HepG2 (cell line): ENCODE results near the gene STX4. TPM values are rescaled to one million over a fixed set of nuclear protein-coding genes. Genes with fewer than 3 reads are reported as not detected.
A peak's percentile ranks its signal among the peaks of the same experiment; 100 is the strongest.

ENCODE experiments used
- ARNT ChIP-seq: fragments of 450-650 bp; IDR thresholded peaks from 2 replicates; pipeline ENCODE4 v1.6.1; 2017
- CEBPB ChIP-seq: IDR thresholded peaks from 2 replicates; pipeline ENCODE4 v1.6.1; 2011; ENCODE audit warnings: low read depth, low read length, improper control_type of control experiment, borderline replicate concordance
- FLYWCH1 ChIP-seq: sonication (generic); formaldehyde crosslinking; IDR thresholded peaks from 2 replicates; pipeline ENCODE4 v1.8.1; 2023; ENCODE audit warnings: mild to moderate bottlenecking, missing genetic modification reagents
- HDAC1 ChIP-seq: sonication (generic); formaldehyde crosslinking; IDR thresholded peaks from 2 replicates; pipeline ENCODE4 v1.5.1; 2020; ENCODE audit warnings: mild to moderate bottlenecking, missing genetic modification reagents
- RARG ChIP-seq: sonication (generic); formaldehyde crosslinking; IDR thresholded peaks from 2 replicates; pipeline ENCODE4 v1.4.0; 2020; ENCODE audit warnings: low read depth, mild to moderate bottlenecking, missing genetic modification reagents
- SP5 ChIP-seq: IDR thresholded peaks from 2 replicates; pipeline ENCODE4 v1.6.1; 2016; ENCODE audit warnings: low read depth, borderline replicate concordance
- TOPORS ChIP-seq: sonication (generic); formaldehyde crosslinking; IDR thresholded peaks from 2 replicates; pipeline ENCODE4 v1.8.0; 2023; ENCODE audit warnings: mild to moderate bottlenecking, missing genetic modification reagents
- WIZ ChIP-seq: sonication (generic); formaldehyde crosslinking; IDR thresholded peaks from 2 replicates; pipeline ENCODE4 v1.5.1; 2020; ENCODE audit warnings: mild to moderate bottlenecking, missing genetic modification reagents
- ZNF101 ChIP-seq: sonication (generic); formaldehyde crosslinking; IDR thresholded peaks from 2 replicates; pipeline ENCODE4 v1.4.0; 2020; ENCODE audit warnings: mild to moderate bottlenecking, low read depth, missing genetic modification reagents, borderline replicate concordance
- ZNF329 ChIP-seq: sonication (generic); formaldehyde crosslinking; IDR thresholded peaks from 2 replicates; pipeline ENCODE4 v1.9.0; 2021; ENCODE audit warnings: low read depth, mild to moderate bottlenecking, missing genetic modification reagents
- ZNF496 ChIP-seq: sonication (generic); formaldehyde crosslinking; IDR thresholded peaks from 2 replicates; pipeline ENCODE4 v1.8.1; 2023; ENCODE audit warnings: mild to moderate bottlenecking, moderate library complexity, missing genetic modification reagents; ENCODE audit not compliant: insufficient replicate concordance
- polyA plus RNA-seq, 8 experiments: library from polyadenylated mRNA; depleted of rRNA in 3 of 8; stranded (reverse) in 7 of 8; unstranded in 1 of 8; fragments of >200 nt; fragmentation: Illumina TruSeq in 4 of 8; extraction: Trizol in 4 of 8; gene quantifications; 2 replicates each; pipeline versions ENCODE4 v1.2.1 to v1.2.3, GENCODE V29; 2011 to 2016; ENCODE audit warnings: low read depth in 4 of 8, missing spikeins in 1 of 8, mixed read lengths in 1 of 8; ENCODE audit not compliant: insufficient read depth in 1 of 8
- total RNA-seq, 5 experiments: library from RNA; depleted of rRNA; stranded (reverse); fragments of >200 nt; fragmentation: Illumina TruSeq; extraction: Trizol; gene quantifications; 2 replicates each; pipeline ENCODE4 v1.2.3, GENCODE V29; 2016; ENCODE audit warnings: low read depth in 1 of 5
- TF ChIP-seq, protein P1 (sequence below): IDR thresholded peaks from 2 replicates; pipeline ENCODE4 v1.6.1; 2018; ENCODE audit warnings: missing genetic modification reagents
- TF ChIP-seq, protein P2 (sequence below), 2 experiments: sonication (generic) in 1 of 2; formaldehyde crosslinking in 1 of 2; IDR thresholded peaks; 2 replicates each; pipeline versions ENCODE4 v1.6.1 to v1.9.0; 2014 to 2022; ENCODE audit warnings: antibody characterized with exemption in 1 of 2, borderline replicate concordance in 1 of 2, inconsistent platforms in 1 of 2, low read depth in 1 of 2, missing genetic modification reagents in 1 of 2
- TF ChIP-seq, protein P3 (sequence below): sonication (generic); formaldehyde crosslinking; IDR thresholded peaks from 2 replicates; pipeline ENCODE4 v1.4.0; 2020; ENCODE audit warnings: missing genetic modification reagents
- TF ChIP-seq, protein P4 (sequence below): IDR thresholded peaks from 2 replicates; pipeline ENCODE4 v1.6.1; 2016; ENCODE audit warnings: mild to moderate bottlenecking, missing biosample characterization, missing genetic modification reagents

Gene STX4
- total and polyA plus RNA-seq, 2 of the 13 experiments (the other 11 are each of a cell fraction or from before 2014, with no cell fraction given): 29.2 to 34.6 TPM

DNA sequence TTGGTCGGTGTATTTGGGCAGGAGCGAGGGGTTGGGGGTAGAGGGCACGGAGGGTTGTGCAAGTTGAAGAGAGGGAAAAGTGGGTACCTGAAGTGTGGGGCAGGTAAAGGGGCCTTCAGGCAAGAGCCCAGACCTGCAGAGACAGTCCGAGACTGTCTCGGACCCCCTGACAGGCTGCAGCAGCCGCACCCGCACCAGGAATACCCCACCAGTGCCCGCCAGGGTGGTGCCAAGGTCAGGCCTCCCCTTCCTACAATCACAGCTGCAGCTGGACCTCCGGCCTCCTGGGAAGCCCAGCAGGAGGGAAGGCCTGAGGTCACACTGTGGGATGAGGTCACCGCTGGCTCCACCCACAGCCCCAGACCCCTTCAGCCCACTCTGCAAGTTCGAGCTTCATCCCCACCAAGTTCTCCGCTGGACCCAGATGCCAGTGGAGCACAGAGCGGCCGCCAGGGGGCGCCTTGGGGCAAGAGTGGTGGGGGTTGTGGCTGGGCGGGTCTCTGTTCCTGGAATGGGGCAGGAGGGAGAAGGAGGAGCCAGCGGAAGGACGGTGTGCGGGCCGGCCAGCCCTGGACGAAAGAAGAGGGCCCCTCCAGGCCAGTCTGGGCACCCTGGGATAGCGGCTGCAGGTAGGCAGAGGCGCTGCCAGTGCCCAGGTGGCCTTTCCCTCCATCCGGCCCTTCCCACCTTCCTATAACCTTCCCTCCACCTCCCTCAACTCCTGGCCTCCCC is 48.5 kb upstream of the STX4 start, which contains the start of gene HSD3B7 (continued):
- TF ChIP-seq HDAC1 (CRISPR knock-in tag): 0 out of 2 replicates have a peak, but pooled peaks have one; percentile 6
- TF ChIP-seq, protein P1, sequence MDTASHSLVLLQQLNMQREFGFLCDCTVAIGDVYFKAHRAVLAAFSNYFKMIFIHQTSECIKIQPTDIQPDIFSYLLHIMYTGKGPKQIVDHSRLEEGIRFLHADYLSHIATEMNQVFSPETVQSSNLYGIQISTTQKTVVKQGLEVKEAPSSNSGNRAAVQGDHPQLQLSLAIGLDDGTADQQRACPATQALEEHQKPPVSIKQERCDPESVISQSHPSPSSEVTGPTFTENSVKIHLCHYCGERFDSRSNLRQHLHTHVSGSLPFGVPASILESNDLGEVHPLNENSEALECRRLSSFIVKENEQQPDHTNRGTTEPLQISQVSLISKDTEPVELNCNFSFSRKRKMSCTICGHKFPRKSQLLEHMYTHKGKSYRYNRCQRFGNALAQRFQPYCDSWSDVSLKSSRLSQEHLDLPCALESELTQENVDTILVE (CRISPR knock-in tag): peak; percentile 21; the same call in 1 of the 2 replicates
- no peak for TF ChIP-seq CEBPB
- TF ChIP-seq ZNF496 (CRISPR knock-in tag): no peak
- 0 out of 2 replicates have a peak, but pooled peaks have one; percentile 19 for TF ChIP-seq ZNF329 (CRISPR knock-in tag)
- TF ChIP-seq, protein P2, sequence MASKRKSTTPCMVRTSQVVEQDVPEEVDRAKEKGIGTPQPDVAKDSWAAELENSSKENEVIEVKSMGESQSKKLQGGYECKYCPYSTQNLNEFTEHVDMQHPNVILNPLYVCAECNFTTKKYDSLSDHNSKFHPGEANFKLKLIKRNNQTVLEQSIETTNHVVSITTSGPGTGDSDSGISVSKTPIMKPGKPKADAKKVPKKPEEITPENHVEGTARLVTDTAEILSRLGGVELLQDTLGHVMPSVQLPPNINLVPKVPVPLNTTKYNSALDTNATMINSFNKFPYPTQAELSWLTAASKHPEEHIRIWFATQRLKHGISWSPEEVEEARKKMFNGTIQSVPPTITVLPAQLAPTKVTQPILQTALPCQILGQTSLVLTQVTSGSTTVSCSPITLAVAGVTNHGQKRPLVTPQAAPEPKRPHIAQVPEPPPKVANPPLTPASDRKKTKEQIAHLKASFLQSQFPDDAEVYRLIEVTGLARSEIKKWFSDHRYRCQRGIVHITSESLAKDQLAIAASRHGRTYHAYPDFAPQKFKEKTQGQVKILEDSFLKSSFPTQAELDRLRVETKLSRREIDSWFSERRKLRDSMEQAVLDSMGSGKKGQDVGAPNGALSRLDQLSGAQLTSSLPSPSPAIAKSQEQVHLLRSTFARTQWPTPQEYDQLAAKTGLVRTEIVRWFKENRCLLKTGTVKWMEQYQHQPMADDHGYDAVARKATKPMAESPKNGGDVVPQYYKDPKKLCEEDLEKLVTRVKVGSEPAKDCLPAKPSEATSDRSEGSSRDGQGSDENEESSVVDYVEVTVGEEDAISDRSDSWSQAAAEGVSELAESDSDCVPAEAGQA (IDR thresholded peaks at IDR 0.05; ENCODE audit: low read depth): no peak; the same call in 1 of the 2 replicates
- TF ChIP-seq, protein P2 (CRISPR knock-in tag; IDR thresholded peaks at IDR 0.05; ENCODE audit: borderline replicate concordance): no peak
- TF ChIP-seq, protein P3, sequence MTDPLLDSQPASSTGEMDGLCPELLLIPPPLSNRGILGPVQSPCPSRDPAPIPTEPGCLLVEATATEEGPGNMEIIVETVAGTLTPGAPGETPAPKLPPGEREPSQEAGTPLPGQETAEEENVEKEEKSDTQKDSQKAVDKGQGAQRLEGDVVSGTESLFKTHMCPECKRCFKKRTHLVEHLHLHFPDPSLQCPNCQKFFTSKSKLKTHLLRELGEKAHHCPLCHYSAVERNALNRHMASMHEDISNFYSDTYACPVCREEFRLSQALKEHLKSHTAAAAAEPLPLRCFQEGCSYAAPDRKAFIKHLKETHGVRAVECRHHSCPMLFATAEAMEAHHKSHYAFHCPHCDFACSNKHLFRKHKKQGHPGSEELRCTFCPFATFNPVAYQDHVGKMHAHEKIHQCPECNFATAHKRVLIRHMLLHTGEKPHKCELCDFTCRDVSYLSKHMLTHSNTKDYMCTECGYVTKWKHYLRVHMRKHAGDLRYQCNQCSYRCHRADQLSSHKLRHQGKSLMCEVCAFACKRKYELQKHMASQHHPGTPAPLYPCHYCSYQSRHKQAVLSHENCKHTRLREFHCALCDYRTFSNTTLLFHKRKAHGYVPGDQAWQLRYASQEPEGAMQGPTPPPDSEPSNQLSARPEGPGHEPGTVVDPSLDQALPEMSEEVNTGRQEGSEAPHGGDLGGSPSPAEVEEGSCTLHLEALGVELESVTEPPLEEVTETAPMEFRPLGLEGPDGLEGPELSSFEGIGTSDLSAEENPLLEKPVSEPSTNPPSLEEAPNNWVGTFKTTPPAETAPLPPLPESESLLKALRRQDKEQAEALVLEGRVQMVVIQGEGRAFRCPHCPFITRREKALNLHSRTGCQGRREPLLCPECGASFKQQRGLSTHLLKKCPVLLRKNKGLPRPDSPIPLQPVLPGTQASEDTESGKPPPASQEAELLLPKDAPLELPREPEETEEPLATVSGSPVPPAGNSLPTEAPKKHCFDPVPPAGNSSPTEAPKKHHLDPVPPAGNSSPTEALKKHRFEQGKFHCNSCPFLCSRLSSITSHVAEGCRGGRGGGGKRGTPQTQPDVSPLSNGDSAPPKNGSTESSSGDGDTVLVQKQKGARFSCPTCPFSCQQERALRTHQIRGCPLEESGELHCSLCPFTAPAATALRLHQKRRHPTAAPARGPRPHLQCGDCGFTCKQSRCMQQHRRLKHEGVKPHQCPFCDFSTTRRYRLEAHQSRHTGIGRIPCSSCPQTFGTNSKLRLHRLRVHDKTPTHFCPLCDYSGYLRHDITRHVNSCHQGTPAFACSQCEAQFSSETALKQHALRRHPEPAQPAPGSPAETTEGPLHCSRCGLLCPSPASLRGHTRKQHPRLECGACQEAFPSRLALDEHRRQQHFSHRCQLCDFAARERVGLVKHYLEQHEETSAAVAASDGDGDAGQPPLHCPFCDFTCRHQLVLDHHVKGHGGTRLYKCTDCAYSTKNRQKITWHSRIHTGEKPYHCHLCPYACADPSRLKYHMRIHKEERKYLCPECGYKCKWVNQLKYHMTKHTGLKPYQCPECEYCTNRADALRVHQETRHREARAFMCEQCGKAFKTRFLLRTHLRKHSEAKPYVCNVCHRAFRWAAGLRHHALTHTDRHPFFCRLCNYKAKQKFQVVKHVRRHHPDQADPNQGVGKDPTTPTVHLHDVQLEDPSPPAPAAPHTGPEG (CRISPR knock-in tag): peak; percentile 30; the same call in 1 of the 2 replicates
- TF ChIP-seq RARG (CRISPR knock-in tag): no peak
- no peak for TF ChIP-seq ZNF101 (CRISPR knock-in tag)
- TF ChIP-seq, protein P4, sequence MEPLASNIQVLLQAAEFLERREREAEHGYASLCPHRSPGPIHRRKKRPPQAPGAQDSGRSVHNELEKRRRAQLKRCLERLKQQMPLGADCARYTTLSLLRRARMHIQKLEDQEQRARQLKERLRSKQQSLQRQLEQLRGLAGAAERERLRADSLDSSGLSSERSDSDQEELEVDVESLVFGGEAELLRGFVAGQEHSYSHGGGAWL (CRISPR knock-in tag): peak; percentile 78
- TF ChIP-seq ARNT: no peak
- TF ChIP-seq WIZ (CRISPR knock-in tag): 0 out of 2 replicates have a peak, but pooled peaks have one; percentile 24
- no peak for TF ChIP-seq FLYWCH1
- TF ChIP-seq SP5 (CRISPR knock-in tag): peak; percentile 75
- TF ChIP-seq TOPORS (CRISPR knock-in tag): no peak
